Naive thymus-derived CD8-positive, alpha-beta T cell (primary cell): ENCODE results near the gene PTPA. TPM values are rescaled to one million over a fixed set of nuclear protein-coding genes. Genes with fewer than 3 reads are reported as not detected.
A peak's percentile ranks its signal among the peaks of the same experiment; 100 is the strongest.

Source experiments
- ATAC-seq, 2 donors: fragments of 150-1000 bp; cut with Tn5 transposase in 1 of 2; sonication (Bioruptor Pico), chemical (Tn5 transposase) in 1 of 2; 1 replicate in 1 of 2; 2 replicates in 1 of 2; pipeline ENCODE4 v1.10.0; 2021; ENCODE audit warnings: mild to moderate bottlenecking in 2 of 2, moderate library complexity in 2 of 2
- POLR2A ChIA-PET: fragments of 350-600 bp; sonication (Branson Sonifier 250); formaldehyde crosslinking; loops from one replicate; lab custom pipeline; 2021; ENCODE audit warnings: antibody characterized with exemption; lab: Charles Lee
- DNase-seq, 10 donors: peaks; one replicate each; pipeline versions ENCODE4 v3.0.0 to v3.0.0-alpha.2; 2020 to 2022
- H3K27ac Mint-ChIP-seq, 10 donors: one replicate each; pipeline ENCODE4 v1.8.0; 2020 to 2022; ENCODE audit warnings: mild to moderate bottlenecking in 10 of 10, mixed read lengths in 10 of 10, moderate library complexity in 4 of 10, inconsistent platforms in 1 of 10
- H3K27me3 Mint-ChIP-seq, 5 donors: one replicate each; pipeline ENCODE4 v1.8.0; 2021 to 2022; ENCODE audit warnings: mixed read lengths in 5 of 5
- H3K36me3 Mint-ChIP-seq, 3 donors: one replicate each; pipeline ENCODE4 v1.8.0; 2020 to 2022; ENCODE audit warnings: mixed read lengths in 3 of 3, mild to moderate bottlenecking in 2 of 3, inconsistent platforms in 1 of 3
- H3K4me1 Mint-ChIP-seq, 4 donors: one replicate each; pipeline ENCODE4 v1.8.0; 2021 to 2022; ENCODE audit warnings: mixed read lengths in 4 of 4
- H3K4me3 Mint-ChIP-seq, 10 donors: one replicate each; pipeline ENCODE4 v1.8.0; 2020 to 2022; ENCODE audit warnings: mild to moderate bottlenecking in 10 of 10, mixed read lengths in 10 of 10, moderate library complexity in 6 of 10, inconsistent platforms in 1 of 10
- H3K9me3 Mint-ChIP-seq, 9 donors: one replicate each; pipeline ENCODE4 v1.8.0; 2020 to 2022; ENCODE audit warnings: mixed read lengths in 9 of 9, mild to moderate bottlenecking in 3 of 9, inconsistent platforms in 1 of 9, moderate library complexity in 1 of 9
- polyA plus RNA-seq, 3 donors: library from polyadenylated mRNA; unstranded; fragments of 300-500 nt; fragmentation: Illumina TruSeq; gene quantifications; one replicate each; pipeline ENCODE4 v1.2.3, GENCODE V29; 2021
- total RNA-seq, 8 experiments: library from RNA in 2 of 8; stranded (reverse) in 2 of 8; gene quantifications; one replicate each; pipeline ENCODE4 v1.2.3 and lab custom pipeline; 2021 to 2026

PTPA gene
- total and polyA plus RNA-seq, 5 experiments from 2014 or later: 13.7 to 60.6 (median 15.5) TPM

GRCh38 chr9:129141066-129142041 lies 30.1 kb downstream of the PTPA start:
- DNase-seq (peak in 2 of 10 donors; percentile 20 to 28), ATAC-seq (no peak)
- POLR2A ChIA-PET: interaction anchor here (0.5 to 6.0 kb wide), 9 partner anchors 8 to 484 kb away, joined by 3 to 38 read pairs (median 7); partner anchors contain the start of genes C9orf50, IER5L, MIGA2 and NTMT1
- H3K4me3 Mint-ChIP-seq: peak overlapping the region; percentile 42 to 92 (median 80)
- H3K9me3 Mint-ChIP-seq: no peaks in the 10 kb centered on the region
- H3K27me3 Mint-ChIP-seq: no peaks in the 10 kb centered on the region
- peak overlapping the region; percentile 69 to 99 (median 97) for H3K27ac Mint-ChIP-seq
- H3K36me3 Mint-ChIP-seq: peaks cover 0 to 25% (median 7%) of the 10 kb centered on the region in 3 donors
- H3K4me1 Mint-ChIP-seq: peaks cover 18 to 46% (median 34%) of the 10 kb centered on the region in 4 donors

DNA sequence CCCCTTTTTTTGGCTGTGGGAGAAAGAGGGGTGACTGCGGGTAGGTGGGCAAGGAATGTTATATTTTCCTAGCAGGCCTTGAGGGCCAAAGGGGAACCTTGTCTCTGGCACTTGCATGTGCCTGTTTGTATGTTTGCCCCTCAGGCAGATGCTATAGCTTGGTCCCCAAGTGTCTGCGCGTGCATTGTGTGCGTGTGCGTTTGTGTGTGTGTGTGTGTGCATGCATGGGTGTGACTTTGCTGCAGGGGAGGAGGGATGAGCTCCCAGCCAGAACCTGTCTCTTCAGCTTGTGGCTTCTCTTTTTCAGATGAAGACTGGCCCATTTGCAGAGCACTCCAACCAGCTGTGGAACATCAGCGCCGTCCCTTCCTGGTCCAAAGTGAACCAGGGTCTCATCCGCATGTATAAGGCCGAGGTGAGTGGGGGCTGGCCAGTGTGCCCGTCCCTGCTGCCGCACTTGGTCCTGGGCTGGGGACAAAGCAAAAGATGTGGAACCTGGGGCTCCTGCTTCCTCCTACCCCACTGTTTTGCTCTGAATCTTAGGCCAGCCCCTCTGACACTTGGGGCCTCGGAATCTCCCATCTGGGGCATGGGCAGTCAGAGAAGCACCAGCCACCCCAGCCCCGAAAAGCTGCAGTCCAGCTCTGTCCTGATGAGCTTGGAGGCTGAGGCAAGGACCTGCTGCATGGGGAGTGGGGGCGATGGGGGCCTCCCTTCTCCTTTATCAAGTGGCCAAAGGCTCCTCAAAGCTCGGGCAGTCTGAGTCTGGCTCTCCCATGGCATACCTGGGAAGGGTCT lies 31.1 kb downstream of the PTPA start:
- H3K27me3 Mint-ChIP-seq: no peaks in the 10 kb centered on the region
- peaks cover 0 to 24% (median 4%) of the 10 kb centered on the region in 3 donors for H3K36me3 Mint-ChIP-seq
- peak overlapping the region in 7 of 10 donors; percentile 14 to 92 (median 53) for H3K4me3 Mint-ChIP-seq
- peak overlapping the region in 9 of 10 donors; percentile 5 to 94 (median 79) for H3K27ac Mint-ChIP-seq
- no peaks in the 10 kb centered on the region for H3K9me3 Mint-ChIP-seq
- DNase-seq (no peak), ATAC-seq (no peak)
- peaks cover 20 to 46% (median 34%) of the 10 kb centered on the region in 4 donors for H3K4me1 Mint-ChIP-seq
- POLR2A ChIA-PET: interaction anchor here (0.7 to 6.0 kb wide), 6 partner anchors 9 to 484 kb away, joined by 3 to 38 read pairs (median 5); partner anchors contain the start of genes IER5L and NTMT1

- H3K36me3 Mint-ChIP-seq: peaks cover 0 to 20% (median 4%) of the 10 kb centered on the region in 3 donors
- POLR2A ChIA-PET: interaction anchor here (0.7 to 6.0 kb wide), 6 partner anchors 8 to 483 kb away, joined by 3 to 38 read pairs (median 5); partner anchors contain the start of genes IER5L and NTMT1
- H3K27me3 Mint-ChIP-seq: no peaks in the 10 kb centered on the region
- no peaks in the 10 kb centered on the region for H3K9me3 Mint-ChIP-seq
- DNase-seq (peak; percentile 42 to 79 (median 66)), ATAC-seq (peak; percentile 22 to 28)
- H3K27ac Mint-ChIP-seq: peak overlapping the region in 9 of 10 donors; percentile 17 to 90 (median 78)
- H3K4me3 Mint-ChIP-seq: peak overlapping the region in 6 of 10 donors; percentile 15 to 76 (median 56)
- peaks cover 20 to 46% (median 34%) of the 10 kb centered on the region in 4 donors for H3K4me1 Mint-ChIP-seq
Measured at GRCh38 chr9:129143031-129143927, 32.1 kb downstream of the PTPA start.

GRCh38 chr9:129145316-129145715 lies 34.1 kb downstream of the PTPA start:
- POLR2A ChIA-PET: interaction anchor here (0.6 to 1.0 kb wide), 4 partner anchors 169 to 708 kb away, joined by 3 to 4 read pairs (median 3); no protein-coding TSS in a partner anchor
- H3K27ac Mint-ChIP-seq: no peak overlapping the region
- ATAC-seq (no peak), DNase-seq (no peak)
- no peak overlapping the region for H3K4me3 Mint-ChIP-seq
- peaks cover 17 to 38% (median 23%) of the 10 kb centered on the region in 4 donors for H3K4me1 Mint-ChIP-seq
- H3K9me3 Mint-ChIP-seq: no peaks in the 10 kb centered on the region
- peaks cover 0 to 25% (median 4%) of the 10 kb centered on the region in 3 donors for H3K36me3 Mint-ChIP-seq
- H3K27me3 Mint-ChIP-seq: no peaks in the 10 kb centered on the region

DNA sequence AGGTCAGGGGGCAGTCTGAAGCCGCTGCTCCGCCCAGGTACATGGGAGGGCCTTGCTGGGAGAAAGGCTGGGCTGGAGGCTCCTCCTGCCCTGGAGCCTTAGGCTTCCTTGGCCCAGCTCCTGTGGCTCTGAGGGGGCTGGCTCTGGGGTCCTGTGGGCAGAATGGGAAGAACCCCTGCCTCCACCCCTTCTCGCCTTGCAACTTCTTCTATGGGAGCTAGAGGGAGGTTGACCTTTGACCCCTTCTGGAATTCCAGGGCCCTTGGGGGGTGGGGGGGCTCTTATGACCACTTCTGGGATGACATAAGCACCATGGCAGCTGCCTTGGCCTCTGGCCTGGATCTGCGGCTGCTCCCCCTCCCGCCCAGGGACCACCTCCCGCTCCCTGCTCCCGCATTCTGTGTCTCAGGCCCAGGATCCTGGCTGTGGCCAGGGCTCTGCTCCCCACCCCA lies 34.7 kb downstream of the PTPA start:
- DNase-seq (no peak), ATAC-seq (no peak)
- Mint-ChIP-seq H3K27me3 (no peaks in the 10 kb centered on the region), H3K4me1 (peaks cover 17 to 34% (median 20%) of the 10 kb centered on the region in 4 donors), H3K4me3 (no peak overlapping the region), H3K36me3 (peaks cover 0 to 25% (median 4%) of the 10 kb centered on the region in 3 donors), H3K27ac (peak overlapping the region in 1 of 10 donors; percentile 71), H3K9me3 (no peaks in the 10 kb centered on the region)
- POLR2A ChIA-PET: interaction anchor here (0.6 to 0.7 kb wide), 2 partner anchors 635 to 707 kb away, joined by 3 to 4 read pairs; no protein-coding TSS in a partner anchor

GRCh38 chr9:129146441-129146941 lies 35.3 kb downstream of the PTPA start:
- no peak overlapping the region for H3K4me3 Mint-ChIP-seq
- no peaks in the 10 kb centered on the region for H3K9me3 Mint-ChIP-seq
- peaks cover 11 to 27% (median 18%) of the 10 kb centered on the region in 4 donors for H3K4me1 Mint-ChIP-seq
- ATAC-seq: no peak
- no peak for DNase-seq
- H3K36me3 Mint-ChIP-seq: peaks cover 0 to 31% (median 7%) of the 10 kb centered on the region in 3 donors
- H3K27ac Mint-ChIP-seq: peak overlapping the region in 3 of 10 donors; percentile 37 to 71 (median 60)
- POLR2A ChIA-PET: interaction anchor here (0.6 kb wide), 1 partner anchor 408 kb away, joined by 3 read pairs; no protein-coding TSS in a partner anchor
- no peaks in the 10 kb centered on the region for H3K27me3 Mint-ChIP-seq

- Mint-ChIP-seq H3K27ac (no peak overlapping the region), H3K27me3 (no peaks in the 10 kb centered on the region), H3K4me1 (peaks cover 0 to 18% (median 7%) of the 10 kb centered on the region in 4 donors), H3K4me3 (no peak overlapping the region), H3K36me3 (peaks cover 0 to 26% (median 3%) of the 10 kb centered on the region in 3 donors), H3K9me3 (no peaks in the 10 kb centered on the region)
- POLR2A ChIA-PET: interaction anchor here (1.3 kb wide), 1 partner anchor 8 kb away, joined by 3 read pairs; no protein-coding TSS in a partner anchor
- DNase-seq: no peak
- no peak for ATAC-seq
Measured at GRCh38 chr9:129148463-129149204, 37.4 kb downstream of the PTPA start.

DNA sequence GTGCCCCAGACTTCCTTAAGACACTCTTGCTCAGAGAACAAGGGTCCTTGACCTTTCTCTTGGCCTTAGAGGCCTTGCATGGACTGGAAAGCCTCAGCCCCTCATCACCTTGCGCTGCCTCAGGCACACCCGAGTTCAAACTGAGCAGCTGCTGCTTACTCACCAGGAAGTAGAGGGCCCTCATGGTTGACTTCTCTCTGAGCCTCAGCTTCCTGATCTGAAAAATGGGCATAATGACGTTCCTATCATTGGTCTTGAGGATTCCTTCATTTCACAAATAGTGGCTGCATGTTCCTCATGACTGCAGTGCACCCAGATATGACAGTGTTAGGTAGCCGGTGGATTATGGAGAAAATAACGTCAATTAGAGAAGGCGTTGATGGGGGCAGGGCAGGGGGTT lies 38.2 kb downstream of the PTPA start:
- Mint-ChIP-seq H3K27me3 (no peaks in the 10 kb centered on the region), H3K4me1 (peaks cover 0 to 16% (median 5%) of the 10 kb centered on the region in 4 donors), H3K36me3 (peaks cover 0 to 24% (median 3%) of the 10 kb centered on the region in 3 donors), H3K4me3 (no peak overlapping the region), H3K9me3 (no peaks in the 10 kb centered on the region), H3K27ac (peak overlapping the region in 2 of 10 donors; percentile 14 to 69)
- no peak for ATAC-seq
- DNase-seq: no peak
- POLR2A ChIA-PET: interaction anchor here (1.3 kb wide), 1 partner anchor 9 kb away, joined by 3 read pairs; no protein-coding TSS in a partner anchor

DNA sequence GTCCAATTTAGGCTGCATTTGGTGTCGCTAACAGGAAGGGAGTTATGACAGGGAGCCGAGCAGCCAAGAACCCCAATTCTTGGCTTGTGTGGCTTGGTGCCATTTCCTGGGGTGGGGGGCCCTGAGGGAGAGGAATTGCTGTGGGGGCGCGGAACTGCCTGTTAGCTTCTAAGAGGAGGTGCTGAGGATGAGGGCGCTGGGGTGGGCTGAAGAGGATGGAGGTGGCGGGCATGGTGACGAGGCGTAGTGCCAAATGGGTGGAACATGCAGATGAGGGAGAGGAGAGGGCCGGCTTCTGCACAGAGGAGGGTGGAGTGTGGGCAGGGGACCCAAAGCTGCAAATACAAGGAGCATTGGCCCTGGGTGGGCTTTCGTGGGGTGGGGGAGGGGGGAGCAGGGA lies 38.9 kb downstream of the PTPA start:
- Mint-ChIP-seq H3K27me3 (no peaks in the 10 kb centered on the region), H3K27ac (peak overlapping the region in 3 of 10 donors; percentile 47 to 69 (median 59)), H3K4me1 (peaks cover 0 to 16% (median 5%) of the 10 kb centered on the region in 4 donors), H3K36me3 (peaks cover 0 to 22% (median 3%) of the 10 kb centered on the region in 3 donors), H3K4me3 (no peak overlapping the region), H3K9me3 (no peaks in the 10 kb centered on the region)
- POLR2A ChIA-PET: no interaction called here
- DNase-seq: no peak
- no peak for ATAC-seq

- Mint-ChIP-seq H3K4me1 (peaks cover 0 to 16% (median 5%) of the 10 kb centered on the region in 4 donors), H3K4me3 (no peak overlapping the region), H3K27ac (peak overlapping the region in 1 of 10 donors; percentile 69), H3K27me3 (no peaks in the 10 kb centered on the region), H3K9me3 (no peaks in the 10 kb centered on the region), H3K36me3 (peaks cover 0 to 22% (median 3%) of the 10 kb centered on the region in 3 donors)
- ATAC-seq (no peak), DNase-seq (no peak)
- POLR2A ChIA-PET: interaction anchor here (1.2 kb wide), 1 partner anchor 8 kb away, joined by 5 read pairs; no protein-coding TSS in a partner anchor
Measured at GRCh38 chr9:129150672-129151211, 39.5 kb downstream of the PTPA start.
